Stomach (tissue), 9 donors: Measurements from ENCODE around the gene PHKA1. TPM values are rescaled to one million over a fixed set of nuclear protein-coding genes. Genes with fewer than 3 reads are reported as not detected.

Experiments
- DNase-seq, 2 donors: peaks; one replicate each; pipeline versions ENCODE4 v3.0.0 to v3.0.0-alpha.2; 2013 to 2019
- H3K27ac ChIP-seq, 5 donors: fragments of 200-600 bp in 4 of 5; sonication (generic) in 4 of 5; one replicate each; pipeline ENCODE4 v1.5.1; 2013 to 2019; ENCODE audit warnings: mild to moderate bottlenecking in 1 of 5, moderate library complexity in 1 of 5
- H3K27me3 ChIP-seq, 3 donors: fragments of 200-600 bp; sonication (generic); one replicate each; pipeline ENCODE4 v1.5.1; 2017 to 2019; ENCODE audit warnings: mixed run types in 1 of 3
- H3K36me3 ChIP-seq, 4 donors: fragments of 200-600 bp; sonication (generic); 1 replicate in 3 of 4; 2 replicates in 1 of 4; pipeline ENCODE4 v1.5.1; 2016 to 2019
- H3K4me1 ChIP-seq, 4 donors: fragments of 200-600 bp; sonication (generic); one replicate each; pipeline ENCODE4 v1.5.1; 2016 to 2019
- H3K4me3 ChIP-seq, 4 donors: fragments of 200-600 bp; sonication (generic) in 3 of 4; one replicate each; pipeline ENCODE4 v1.5.1; 2016 to 2019; ENCODE audit warnings: mild to moderate bottlenecking in 1 of 4
- H3K9me3 ChIP-seq, 4 donors: fragments of 200-600 bp; sonication (generic); one replicate each; pipeline ENCODE4 v1.5.1; 2016 to 2019
- CTCF ChIP-seq, 7 experiments: fragments of 450-650 bp in 4 of 7; fragments of 200-600 bp in 3 of 7; sonication (generic) in 3 of 7; IDR thresholded peaks; one replicate each; pipeline ENCODE4 v1.5.1; 2016 to 2019; ENCODE audit warnings: antibody characterized with exemption in 7 of 7, control low read depth in 2 of 7, mild to moderate bottlenecking in 1 of 7
- EP300 ChIP-seq: sonication (generic); formaldehyde crosslinking; IDR thresholded peaks from one replicate; pipeline ENCODE4 v1.6.1; 2017; ENCODE audit warnings: antibody characterized with exemption
- POLR2A ChIP-seq, 4 donors: fragments of 450-650 bp; IDR thresholded peaks; one replicate each; pipeline ENCODE4 v1.6.1; 2016; ENCODE audit warnings: antibody characterized with exemption in 4 of 4, control low read depth in 2 of 4, mild to moderate bottlenecking in 1 of 4, moderate library complexity in 1 of 4
- POLR2AphosphoS5 ChIP-seq, 3 donors: sonication (generic); formaldehyde crosslinking; IDR thresholded peaks; one replicate each; pipeline ENCODE4 v1.6.1; 2016; ENCODE audit warnings: antibody characterized with exemption in 3 of 3
- WGBS, 5 donors: extraction: QIAGEN DNeasy Blood & Tissue Kit in 3 of 5; methylation state at CpG; one replicate each; pipeline versions ENCODE4 v1.1.5 to v1.1.7; 2013 to 2018; 5-methylcytosine and 5-hydroxymethylcytosine counted together
- intact Hi-C: fragments of 100-400 bp; cut with DNase I; formaldehyde crosslinking; loops from one replicate; pipeline ENCODE4 v1.15.1; 2023; ENCODE audit warnings: low total_unique reads
- polyA plus RNA-seq, 3 donors: library from polyadenylated mRNA; stranded (reverse); fragments of 200-250 nt; gene quantifications; one replicate each; pipeline ENCODE4 v1.2.3, GENCODE V29; 2013
- small RNA-seq, 4 donors: library from RNA; depleted of rRNA; stranded (forward); fragments of <200 nt; gene quantifications; one replicate each; pipeline ENCODE3, GENCODE V24; 2016
- total RNA-seq, 5 donors: library from RNA; depleted of rRNA; stranded (reverse); fragments of >200 nt; gene quantifications; one replicate each; pipeline versions ENCODE4 v1.1.0 to v1.2.3, GENCODE V29; 2014 to 2016
- donor health status: healthy with polysubstance abuse.
- donor health status: Bipolar disorder and iron deficiency.
- donor health status: healthy.

Gene PHKA1
- total and polyA plus RNA-seq, 8 donors: 2.0 to 13.4 (median 4.4) TPM

- Histone ChIP-seq H3K4me1 (peaks cover 0 to 6% (median 0%) of the 10 kb centered on the region in 4 donors), H3K36me3 (peaks cover 0 to 12% (median 0%) of the 10 kb centered on the region in 4 donors), H3K4me3 (no peak overlapping the region), H3K27me3 (no peaks in the 10 kb centered on the region), H3K27ac (no peak overlapping the region), H3K9me3 (no peaks in the 10 kb centered on the region)
- peak in 3 of 7 experiments; percentile 16 to 28 (median 19) for TF ChIP-seq CTCF (IDR thresholded peaks at IDR 0.05)
- no peak for TF ChIP-seq POLR2A (IDR thresholded peaks at IDR 0.05)
- intact Hi-C loops: no loop called here
- DNase-seq: peak in 1 of 2 donors; percentile 33
- 7 to 21% (median 13%) methylated on average over 5 of the region's 5 CpGs for WGBS, 5 donors
These were observed 173.8 kb downstream of the PHKA1 start for GRCh38 chrX:72540318-72540717.

GRCh38 chrX:72539822-72540221 lies 174.3 kb downstream of the PHKA1 start:
- peak in 1 of 2 donors; percentile 12 for DNase-seq
- H3K9me3 ChIP-seq: no peaks in the 10 kb centered on the region
- no peaks in the 10 kb centered on the region for H3K27me3 ChIP-seq
- no peak overlapping the region for H3K27ac ChIP-seq
- 68 to 95% (median 74%) methylated on average over 2 of the region's 2 CpGs for WGBS, 5 donors
- TF ChIP-seq CTCF (IDR thresholded peaks at IDR 0.05) (no peak), POLR2AphosphoS5 (IDR thresholded peaks at IDR 0.05) (no peak), EP300 (no peak), POLR2A (IDR thresholded peaks at IDR 0.05) (no peak)
- intact Hi-C loops: no loop called here
- peaks cover 0 to 6% (median 0%) of the 10 kb centered on the region in 4 donors for H3K4me1 ChIP-seq
- peaks cover 0 to 12% (median 0%) of the 10 kb centered on the region in 4 donors for H3K36me3 ChIP-seq
- H3K4me3 ChIP-seq: no peak overlapping the region

GRCh38 chrX:72536542-72536941 lies 177.6 kb downstream of the PHKA1 start:
- DNase-seq: peak in 1 of 2 donors; percentile 2
- WGBS, 5 donors: 56 to 89% (median 65%) methylated on average over 1 of the region's 1 CpG
- H3K9me3 ChIP-seq: no peaks in the 10 kb centered on the region
- no peaks in the 10 kb centered on the region for H3K36me3 ChIP-seq
- H3K4me3 ChIP-seq: no peak overlapping the region
- H3K27ac ChIP-seq: peak overlapping the region in 1 of 5 donors; percentile 42
- peaks cover 0 to 6% (median 0%) of the 10 kb centered on the region in 4 donors for H3K4me1 ChIP-seq
- H3K27me3 ChIP-seq: no peaks in the 10 kb centered on the region
- TF ChIP-seq CTCF (IDR thresholded peaks at IDR 0.05) (no peak), EP300 (no peak), POLR2A (IDR thresholded peaks at IDR 0.05) (no peak), POLR2AphosphoS5 (IDR thresholded peaks at IDR 0.05) (no peak)
- intact Hi-C loops: no loop called here

- DNase-seq: no peak
- intact Hi-C loops: no loop called here
- no peaks in the 10 kb centered on the region for H3K36me3 ChIP-seq
These were observed 181.7 kb downstream of the PHKA1 start for GRCh38 chrX:72532366-72532765.

More at GRCh38 chrX:72532366-72532765, 181.7 kb downstream of the PHKA1 start:
- WGBS, 5 donors: 79 to 98% (median 90%) methylated on average over 3 of the region's 3 CpGs
- H3K27ac ChIP-seq: no peak overlapping the region
- peaks cover 0 to 3% (median 0%) of the 10 kb centered on the region in 4 donors for H3K9me3 ChIP-seq
- no peak for TF ChIP-seq POLR2A (IDR thresholded peaks at IDR 0.05)
- TF ChIP-seq POLR2AphosphoS5 (IDR thresholded peaks at IDR 0.05): no peak
- H3K4me3 ChIP-seq: no peak overlapping the region
- no peaks in the 10 kb centered on the region for H3K27me3 ChIP-seq
- peaks cover 0 to 1% (median 0%) of the 10 kb centered on the region in 4 donors for H3K4me1 ChIP-seq

Small RNA genes lying within 50 kb of the gene (small RNA-seq; reads per million reads assigned to genes)
- gene BX295541.1: 0 reads per million in 4 donors
- 0 reads per million in 4 donors for gene RF00012
- gene RNU1-112P: 0 reads per million in 4 donors

Other genes with a start within 250 kb of the PHKA1 start
- 10 to 100 TPM; 13.0 to 61.1 (median 43.3) TPM for gene HDAC8, start 141.5 kb downstream of the PHKA1 start, total RNA-seq
- 10 to 100 TPM; 26.3 to 32.4 (median 31.2) TPM for gene HDAC8, start 141.5 kb downstream of the PHKA1 start, polyA plus RNA-seq
- gene DMRTC1B, start 62.6 kb upstream of the PHKA1 start, total RNA-seq: not detected
- 1 to 10 TPM in 2 of 3 donors, under 1 TPM in 1; 0.93 to 2.9 (median 1.1) TPM for gene DMRTC1B, start 62.6 kb upstream of the PHKA1 start, polyA plus RNA-seq
- gene FAM236B, start 68.4 kb upstream of the PHKA1 start, total RNA-seq: not detected
- gene FAM236B, start 68.4 kb upstream of the PHKA1 start, polyA plus RNA-seq: not detected
- not detected for gene FAM236D, start 93.9 kb upstream of the PHKA1 start, total RNA-seq
- not detected for gene FAM236D, start 93.9 kb upstream of the PHKA1 start, polyA plus RNA-seq
- not detected for gene FAM236C, start 198.3 kb upstream of the PHKA1 start, total RNA-seq
- gene FAM236C, start 198.3 kb upstream of the PHKA1 start, polyA plus RNA-seq: not detected
- not detected for gene FAM236A, start 223.9 kb upstream of the PHKA1 start, total RNA-seq
- not detected for gene FAM236A, start 223.9 kb upstream of the PHKA1 start, polyA plus RNA-seq
- 10 to 100 TPM in 1 of 5 donors, not detected in 4; 30.3 TPM for gene DMRTC1, start 229.5 kb upstream of the PHKA1 start, total RNA-seq
- not detected for gene DMRTC1, start 229.5 kb upstream of the PHKA1 start, polyA plus RNA-seq